ENCODE data around the gene TREX2. TPM values are rescaled to one million over a fixed set of nuclear protein-coding genes. Genes with fewer than 3 reads are reported as not detected.

The TREX2 gene
- total and polyA plus RNA-seq, 2 of the 8 experiments (the other 6 are each of a cell fraction or from before 2014, with no cell fraction given): 0.71 to 0.80 TPM

- H3K27ac ChIP-seq (ENCODE audit: low read depth, low read length): no peak overlapping the region
- H3K4me2 ChIP-seq (ENCODE audit: insufficient read depth in 1 of 2, low read depth in 2 of 2, low read length in 2 of 2): no peak overlapping the region
- H3K27me3 ChIP-seq (replicated peaks in 1 of 4; ENCODE audit: control insufficient read depth in 3 of 4, extremely low read depth in 1 of 4, insufficient read depth in 3 of 4, low read length in 3 of 4): peaks cover 5 to 24% (median 18%) of the 10 kb centered on the region in 4 experiments; a peak in 6 of 7 replicates
- no peak overlapping the region for H2BK20ac ChIP-seq (ENCODE audit: low read length)
- H4K8ac ChIP-seq (ENCODE audit: extremely low read depth, insufficient read depth, low read length): no peak overlapping the region
- no peak overlapping the region for H2AK5ac ChIP-seq (ENCODE audit: low read depth, low read length)
- no peaks in the 10 kb centered on the region for H3K9me3 ChIP-seq (ENCODE audit: insufficient read depth in 2 of 2, low read depth in 1 of 2, low read length in 1 of 2)
- no peak overlapping the region for H3K23ac ChIP-seq (ENCODE audit: insufficient read length)
- no peak overlapping the region for H2AFZ ChIP-seq (ENCODE audit: low read length)
- no peak overlapping the region for H3K4me3 ChIP-seq (ENCODE audit: extremely low read depth in 1 of 4, insufficient read depth in 2 of 4, low read depth in 3 of 4, low read length in 4 of 4)
- peak overlapping the region; percentile 18; the same call in 1 of the 2 replicates for H2BK5ac ChIP-seq (ENCODE audit: low read depth, low read length)
- no peak overlapping the region for H4K91ac ChIP-seq (replicated peaks; ENCODE audit: insufficient read length, low read length)
- FAIRE-seq (no peak), DNase-seq (ENCODE audit: low read depth in 1 of 2, low spot score in 2 of 2) (no peak)
- H3K79me1 ChIP-seq (ENCODE audit: low read depth, low read length): no peaks in the 10 kb centered on the region
- POLR2A ChIA-PET (ENCODE audit: partially characterized antibody): interaction anchor here (0.9 to 1.0 kb wide), 2 partner anchors 13 to 21 kb away, joined by 3 read pairs; no protein-coding TSS in a partner anchor
- H3K36me3 ChIP-seq (ENCODE audit: control insufficient read depth in 2 of 4, insufficient read depth in 4 of 4, low read length in 3 of 4): no peaks in the 10 kb centered on the region
- H2BK120ac ChIP-seq (replicated peaks; ENCODE audit: low read depth, low read length): no peak overlapping the region
- TF ChIP-seq TCF12 (IDR thresholded peaks at IDR 0.05; ENCODE audit: low read depth, low read length): 0 out of 2 replicates have a peak, but pooled peaks have one; percentile 38
- no peak for TF ChIP-seq KDM4A (IDR thresholded peaks at IDR 0.05; ENCODE audit: low read depth, low read length, severe bottlenecking)
- no peak for TF ChIP-seq RAD21 (IDR thresholded peaks at IDR 0.05 in 1 of 2, conservative IDR thresholded peaks at IDR 0.05 in 1 of 2; ENCODE audit: low read depth in 2 of 2, low read length in 2 of 2)
- CTCF ChIA-PET (ENCODE audit: partially characterized antibody): interaction anchor here (1.5 to 1.9 kb wide), 4 partner anchors 11 to 192 kb away, joined by 3 to 11 read pairs (median 6); partner anchors contain the start of gene BGN
- H2BK15ac ChIP-seq (ENCODE audit: low read length): no peak overlapping the region
- H3K4me1 ChIP-seq (replicated peaks in 1 of 4; ENCODE audit: control insufficient read depth in 3 of 4, insufficient read depth in 4 of 4, low read length in 3 of 4): peaks cover 0 to 17% (median 5%) of the 10 kb centered on the region in 4 experiments; a peak in 3 of 7 replicates
- peaks cover 0 to 1% of the 10 kb centered on the region in 2 experiments for H4K20me1 ChIP-seq (replicated peaks in 1 of 2; ENCODE audit: control insufficient read depth in 1 of 2, insufficient read depth in 2 of 2, low read length in 2 of 2)
- H3K9ac ChIP-seq (replicated peaks in 1 of 4; ENCODE audit: extremely low read depth in 1 of 4, low read depth in 3 of 4, low read length in 3 of 4): no peak overlapping the region
- 80% methylated on average over 4 of the region's 16 CpGs; no CpG with 5 or more reads in 1 of the 2 experiments for WGBS, 2 experiments (ENCODE audit: extremely low coverage in 1 of 2, insufficient coverage in 1 of 2, insufficient read length in 1 of 2, insufficient replicate concordance in 2 of 2, low coverage in 1 of 2, low lambda C conversion rate in 2 of 2, missing lambda C conversion rate in 1 of 2)
- H4K5ac ChIP-seq (ENCODE audit: insufficient read length, low read depth, low read length): no peak overlapping the region
- no peak overlapping the region for H3K56ac ChIP-seq (replicated peaks; ENCODE audit: insufficient read length, low read depth, low read length)
- no peaks in the 10 kb centered on the region for H3K23me2 ChIP-seq (ENCODE audit: low read depth, low read length)
- no peaks in the 10 kb centered on the region for H3K79me2 ChIP-seq (ENCODE audit: control insufficient read depth in 1 of 2, insufficient read depth in 2 of 2, low read length in 2 of 2)
- H3K14ac ChIP-seq (ENCODE audit: insufficient read length): no peak overlapping the region
- H3K18ac ChIP-seq (ENCODE audit: extremely low read depth, low read length): peak overlapping the region; percentile 48; the same call in 1 of the 2 replicates
- H2BK12ac ChIP-seq (ENCODE audit: low read depth, low read length): 0 out of 2 replicates have a peak overlapping the region, but pooled peaks have one; percentile 7
- H3K4ac ChIP-seq (replicated peaks; ENCODE audit: insufficient read length, low read depth, low read length): no peak overlapping the region
These were observed 31.0 kb upstream of the TREX2 start for GRCh38 chrX:153476666-153477363.

Data from H1 (cell line).